Osteoblast (primary cell): ENCODE results near the gene CPEB3. TPM values are rescaled to one million over a fixed set of nuclear protein-coding genes. Genes with fewer than 3 reads are reported as not detected.

ENCODE experiments used
- DNase-seq: peaks from one replicate; pipeline ENCODE4 v3.0.0; 2011; ENCODE audit warnings: low spot score, mixed read lengths; ENCODE audit not compliant: insufficient read length; ENCODE audit errors: missing footprints
- H2AFZ ChIP-seq: 2 replicates; pipeline ENCODE4 v1.6.0; 2011; ENCODE audit warnings: mild to moderate bottlenecking, low read length
- H3K27ac ChIP-seq: 2 replicates; pipeline ENCODE4 v1.5.1; 2011; ENCODE audit warnings: mild to moderate bottlenecking, low read depth, low read length, moderate library complexity
- H3K27me3 ChIP-seq: 2 replicates; pipeline ENCODE4 v1.6.0; 2012; ENCODE audit warnings: mild to moderate bottlenecking, control low read depth, inconsistent platforms, low read length, moderate library complexity; ENCODE audit not compliant: insufficient read depth
- H3K36me3 ChIP-seq: 2 replicates; pipeline ENCODE4 v1.5.1; 2011; ENCODE audit warnings: mild to moderate bottlenecking, low read length, control low read depth, moderate library complexity; ENCODE audit not compliant: insufficient read depth
- H3K4me1 ChIP-seq: 2 replicates; pipeline ENCODE4 v1.5.1; 2011; ENCODE audit warnings: mild to moderate bottlenecking, low read length, control low read depth, moderate library complexity; ENCODE audit not compliant: insufficient read depth
- H3K4me2 ChIP-seq: 2 replicates; pipeline ENCODE4 v1.6.0; 2011; ENCODE audit warnings: mild to moderate bottlenecking, low read length; ENCODE audit not compliant: insufficient read depth
- H3K4me3 ChIP-seq: fragments of 200-600 bp; sonication (generic); 3 replicates; pipeline ENCODE4 v1.5.1; 2012; ENCODE audit warnings: mild to moderate bottlenecking, low read length, inconsistent platforms; ENCODE audit not compliant: insufficient read depth
- H3K79me2 ChIP-seq: 2 replicates; pipeline ENCODE4 v1.6.0; 2012; ENCODE audit warnings: mild to moderate bottlenecking, low read length, control low read depth, inconsistent platforms; ENCODE audit not compliant: insufficient read depth
- H3K9me3 ChIP-seq: 2 replicates; pipeline ENCODE4 v1.5.1; 2011; ENCODE audit warnings: low read depth, low read length, control low read depth
- H4K20me1 ChIP-seq: 2 replicates; pipeline ENCODE4 v1.6.0; 2012; ENCODE audit warnings: mild to moderate bottlenecking, low read length, control low read depth; ENCODE audit not compliant: insufficient read depth
- total RNA-seq: library from RNA; depleted of rRNA; stranded (reverse); fragments of >200 nt; gene quantifications from 2 replicates; pipeline ENCODE4 v1.2.3, GENCODE V29; 2012
- TF ChIP-seq, protein P1 (sequence below): IDR thresholded peaks from 2 replicates; pipeline ENCODE4 v1.5.1; 2011; ENCODE audit warnings: mild to moderate bottlenecking, low read depth, low read length, moderate library complexity; ENCODE audit errors: extremely low read depth

The CPEB3 gene
- total RNA-seq, 1 donor: 1.1 TPM

DNA sequence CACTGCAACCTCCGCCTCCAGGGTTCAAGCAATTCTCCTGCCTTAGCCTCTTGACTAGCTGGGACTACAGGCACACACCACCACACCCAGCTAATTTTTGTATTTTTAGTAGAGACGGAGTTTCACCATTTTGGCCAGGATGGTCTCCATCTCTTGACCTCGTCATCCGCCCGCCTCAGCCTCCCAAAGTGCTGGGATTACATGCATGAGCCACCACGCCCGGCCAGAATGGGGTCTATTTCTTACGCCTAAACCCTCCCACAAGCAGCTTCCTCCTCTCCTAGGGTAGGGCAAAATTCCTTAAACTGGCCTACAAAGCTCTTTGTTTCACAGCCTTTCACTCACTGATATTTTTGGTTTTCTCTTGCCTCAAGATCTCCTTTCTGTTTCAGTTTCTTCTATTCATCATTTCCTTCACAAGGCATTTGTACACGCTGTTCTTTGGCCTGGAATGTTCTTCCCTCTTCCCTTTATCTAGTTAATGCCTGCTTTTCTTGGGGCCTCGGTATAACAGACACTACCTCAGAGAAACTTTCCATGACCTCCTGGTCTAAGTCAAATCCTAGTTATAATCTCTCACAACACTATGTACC, 6.7 kb downstream of the CPEB3 start:
- Histone ChIP-seq H3K79me2 (peaks cover 10% of the 10 kb centered on the region), H3K27me3 (no peaks in the 10 kb centered on the region), H3K4me1 (no peaks in the 10 kb centered on the region), H3K9me3 (no peaks in the 10 kb centered on the region), H3K27ac (no peak overlapping the region), H4K20me1 (no peaks in the 10 kb centered on the region), H3K36me3 (no peaks in the 10 kb centered on the region), H3K4me3 (no peak overlapping the region), H3K4me2 (peak overlapping the region; percentile 7), H2AFZ (peak overlapping the region; percentile 41)
- DNase-seq: no peak
- TF ChIP-seq, protein P1, sequence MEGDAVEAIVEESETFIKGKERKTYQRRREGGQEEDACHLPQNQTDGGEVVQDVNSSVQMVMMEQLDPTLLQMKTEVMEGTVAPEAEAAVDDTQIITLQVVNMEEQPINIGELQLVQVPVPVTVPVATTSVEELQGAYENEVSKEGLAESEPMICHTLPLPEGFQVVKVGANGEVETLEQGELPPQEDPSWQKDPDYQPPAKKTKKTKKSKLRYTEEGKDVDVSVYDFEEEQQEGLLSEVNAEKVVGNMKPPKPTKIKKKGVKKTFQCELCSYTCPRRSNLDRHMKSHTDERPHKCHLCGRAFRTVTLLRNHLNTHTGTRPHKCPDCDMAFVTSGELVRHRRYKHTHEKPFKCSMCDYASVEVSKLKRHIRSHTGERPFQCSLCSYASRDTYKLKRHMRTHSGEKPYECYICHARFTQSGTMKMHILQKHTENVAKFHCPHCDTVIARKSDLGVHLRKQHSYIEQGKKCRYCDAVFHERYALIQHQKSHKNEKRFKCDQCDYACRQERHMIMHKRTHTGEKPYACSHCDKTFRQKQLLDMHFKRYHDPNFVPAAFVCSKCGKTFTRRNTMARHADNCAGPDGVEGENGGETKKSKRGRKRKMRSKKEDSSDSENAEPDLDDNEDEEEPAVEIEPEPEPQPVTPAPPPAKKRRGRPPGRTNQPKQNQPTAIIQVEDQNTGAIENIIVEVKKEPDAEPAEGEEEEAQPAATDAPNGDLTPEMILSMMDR: no peak

DNA sequence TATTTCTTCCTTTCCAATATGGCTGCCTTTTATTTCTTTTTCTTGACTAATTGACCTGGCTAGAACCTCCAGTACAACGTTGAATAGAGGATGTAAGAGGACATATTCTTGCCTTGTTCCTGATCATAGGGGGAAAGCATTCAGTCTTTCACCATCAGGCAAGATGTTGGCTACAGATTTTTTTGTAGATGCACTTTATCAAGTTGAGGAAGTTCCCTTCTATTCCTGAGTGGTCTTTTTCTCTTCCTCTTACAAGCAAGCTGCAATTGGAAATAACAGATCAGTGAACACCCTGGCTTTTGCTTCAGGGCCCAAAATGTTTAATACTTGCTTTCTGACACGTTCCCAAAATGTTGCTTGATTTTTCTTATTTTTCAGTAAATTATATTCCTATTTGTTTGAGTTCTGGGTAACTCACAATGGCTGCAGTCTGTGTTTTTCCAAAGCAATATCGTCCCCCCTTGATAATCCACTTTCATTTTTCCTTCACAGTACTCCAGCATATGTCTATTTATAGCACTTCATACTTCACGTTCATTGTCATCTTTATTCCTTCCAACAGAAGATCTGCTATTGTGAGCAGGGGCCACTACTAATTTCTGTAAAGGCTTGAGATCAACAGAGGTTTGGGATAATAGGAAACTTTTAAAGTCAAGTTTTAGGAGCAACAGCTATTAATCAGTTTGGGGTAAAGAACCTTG, 11.7 kb downstream of the CPEB3 start:
- H3K27ac ChIP-seq: no peak overlapping the region
- H3K27me3 ChIP-seq: no peaks in the 10 kb centered on the region
- no peaks in the 10 kb centered on the region for H3K9me3 ChIP-seq
- TF ChIP-seq, protein P1: no peak
- H3K4me2 ChIP-seq: peak overlapping the region; percentile 56
- H3K79me2 ChIP-seq: no peaks in the 10 kb centered on the region
- H2AFZ ChIP-seq: peak overlapping the region; percentile 56
- H3K36me3 ChIP-seq: no peaks in the 10 kb centered on the region
- no peaks in the 10 kb centered on the region for H4K20me1 ChIP-seq
- H3K4me1 ChIP-seq: peaks cover 2% of the 10 kb centered on the region
- no peak for DNase-seq
- H3K4me3 ChIP-seq: peak overlapping the region; percentile 18

DNA sequence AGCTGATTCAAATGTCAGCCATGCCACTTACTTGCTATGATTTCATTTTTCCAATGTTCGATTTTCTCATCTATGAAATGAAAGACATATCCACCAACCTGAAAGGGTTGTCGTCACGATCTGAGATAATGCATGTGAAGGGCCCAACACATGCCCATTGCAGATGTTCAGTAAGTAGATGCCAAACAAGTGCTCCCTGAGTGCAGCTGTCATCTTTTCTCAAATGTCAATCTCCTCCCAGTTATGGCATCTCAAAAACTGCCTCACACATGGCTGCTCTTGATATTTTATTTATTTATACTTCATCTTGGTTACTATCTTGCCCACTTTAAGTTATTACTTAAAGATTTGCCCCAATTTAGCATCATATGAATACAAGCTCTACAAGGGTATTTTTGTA, 16.8 kb downstream of the CPEB3 start:
- no peak for DNase-seq
- Histone ChIP-seq H4K20me1 (no peaks in the 10 kb centered on the region), H3K4me3 (no peak overlapping the region), H3K27ac (no peak overlapping the region), H3K9me3 (no peaks in the 10 kb centered on the region), H3K36me3 (no peaks in the 10 kb centered on the region), H3K4me2 (no peak overlapping the region), H3K79me2 (no peaks in the 10 kb centered on the region), H2AFZ (no peak overlapping the region), H3K4me1 (peaks cover 2% of the 10 kb centered on the region), H3K27me3 (no peaks in the 10 kb centered on the region)
- TF ChIP-seq, protein P1: no peak

DNA sequence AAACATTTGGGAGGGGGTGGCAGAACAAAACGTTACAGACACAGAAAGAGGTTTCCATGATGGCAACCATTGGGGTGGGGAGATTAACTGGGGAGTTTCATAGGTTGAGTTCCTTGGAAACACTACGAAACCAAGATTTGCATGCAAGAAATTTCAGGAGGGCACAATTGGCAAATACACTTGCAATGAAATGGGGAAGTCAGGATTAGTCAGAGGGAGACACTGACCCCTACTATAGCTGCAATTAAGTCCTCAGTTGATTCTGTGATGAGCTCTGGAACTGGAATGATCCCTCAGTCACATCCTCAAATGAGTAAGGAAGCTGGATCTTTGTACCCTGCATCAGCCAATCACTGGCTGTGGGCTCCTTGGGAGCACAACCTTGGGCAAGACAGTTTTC, 22.1 kb downstream of the CPEB3 start:
- no peaks in the 10 kb centered on the region for H3K79me2 ChIP-seq
- H3K27me3 ChIP-seq: no peaks in the 10 kb centered on the region
- no peak overlapping the region for H3K4me2 ChIP-seq
- no peaks in the 10 kb centered on the region for H3K9me3 ChIP-seq
- no peak overlapping the region for H3K4me3 ChIP-seq
- no peak overlapping the region for H2AFZ ChIP-seq
- H3K4me1 ChIP-seq: no peaks in the 10 kb centered on the region
- no peak overlapping the region for H3K27ac ChIP-seq
- DNase-seq: no peak
- TF ChIP-seq, protein P1: no peak
- no peaks in the 10 kb centered on the region for H4K20me1 ChIP-seq
- no peaks in the 10 kb centered on the region for H3K36me3 ChIP-seq
